HEK293 (cell line): ENCODE data around the gene PES1.
A peak's percentile ranks its signal among the peaks of the same experiment; 100 is the strongest.

Experiments used
- CTCF ChIA-PET: fragments of 350-600 bp; formaldehyde crosslinking; extraction: SDS; loops from one replicate; lab custom pipeline; 2021; ENCODE audit warnings: antibody characterized with exemption; lab: Yijun Ruan, JAX
- POLR2A ChIA-PET: fragments of 300-600 bp; formaldehyde crosslinking; extraction: SDS; loops from one replicate; lab custom pipeline; 2020; ENCODE audit warnings: antibody characterized with exemption, inconsistent platforms; lab: Yijun Ruan, JAX
- H3K27ac ChIP-seq: fragments of 200-500 bp; sonication (Bioruptor generic); 2 replicates; pipeline ENCODE4 v1.5.1; 2014; ENCODE audit warnings: low read depth, low read length, control low read depth, inconsistent platforms; ENCODE audit errors: extremely low read depth
- H3K36me3 ChIP-seq, 2 experiments: fragments of 200-500 bp in 1 of 2; sonication (Bioruptor generic) in 1 of 2; 1 replicate in 1 of 2; 2 replicates in 1 of 2; pipeline ENCODE4 v1.5.1; 2014 to 2017; ENCODE audit warnings: inconsistent platforms in 2 of 2, low read length in 2 of 2; ENCODE audit not compliant: control insufficient read depth in 2 of 2, insufficient read depth in 1 of 2
- H3K4me1 ChIP-seq: fragments of 200-500 bp; sonication (Bioruptor generic); 2 replicates; pipeline ENCODE4 v1.5.1; 2014; ENCODE audit warnings: mild to moderate bottlenecking, low read length, inconsistent platforms; ENCODE audit not compliant: control insufficient read depth, insufficient read depth
- H3K4me3 ChIP-seq: 2 replicates; pipeline ENCODE4 v1.5.1; 2011; ENCODE audit warnings: low read depth, mild to moderate bottlenecking, control low read depth, low read length, moderate library complexity
- H3K9me3 ChIP-seq: fragments of 200-500 bp; sonication (Bioruptor generic); 2 replicates; pipeline ENCODE4 v1.5.1; 2014; ENCODE audit warnings: low read depth, low read length, inconsistent platforms; ENCODE audit not compliant: control insufficient read depth, insufficient read depth
- ATF2 ChIP-seq: fragments of 450-650 bp; formaldehyde crosslinking; IDR thresholded peaks from 2 replicates; pipeline ENCODE4 v1.5.1; 2016; ENCODE audit warnings: missing biosample characterization, missing genetic modification characterization, low read depth
- FEZF1 ChIP-seq: fragments of 450-650 bp; formaldehyde crosslinking; IDR thresholded peaks from 2 replicates; pipeline ENCODE4 v1.5.1; 2016; ENCODE audit warnings: missing biosample characterization, missing genetic modification characterization
- GFI1B ChIP-seq: fragments of 450-650 bp; formaldehyde crosslinking; IDR thresholded peaks from 2 replicates; pipeline ENCODE4 v1.5.1; 2016; ENCODE audit warnings: missing biosample characterization, missing genetic modification characterization
- KLF1 ChIP-seq: fragments of 450-650 bp; formaldehyde crosslinking; IDR thresholded peaks from 2 replicates; pipeline ENCODE4 v1.5.1; 2016; ENCODE audit warnings: missing biosample characterization, missing genetic modification characterization
- REST ChIP-seq: fragments of 450-650 bp; formaldehyde crosslinking; IDR thresholded peaks from 2 replicates; pipeline ENCODE4 v1.5.1; 2016; ENCODE audit warnings: missing biosample characterization, missing genetic modification characterization
- SETDB1 ChIP-seq: IDR thresholded peaks from one replicate; pipeline ENCODE4 v1.6.1; 2017; ENCODE audit warnings: mild to moderate bottlenecking, low read length, moderate library complexity, mixed read lengths; ENCODE audit not compliant: insufficient read length
- ZBTB44 ChIP-seq: fragments of 450-650 bp; IDR thresholded peaks from 2 replicates; pipeline ENCODE4 v1.5.1; 2018; ENCODE audit warnings: missing biosample characterization, mild to moderate bottlenecking, missing genetic modification characterization
- ZNF121 ChIP-seq: fragments of 450-650 bp; formaldehyde crosslinking; IDR thresholded peaks from 2 replicates; pipeline ENCODE4 v1.5.1; 2016; ENCODE audit warnings: missing biosample characterization, missing genetic modification characterization
- ZNF280D ChIP-seq: fragments of 450-650 bp; formaldehyde crosslinking; IDR thresholded peaks from 2 replicates; pipeline ENCODE4 v1.5.1; 2016; ENCODE audit warnings: missing biosample characterization, missing genetic modification characterization
- ZNF394 ChIP-seq: fragments of 450-650 bp; formaldehyde crosslinking; IDR thresholded peaks from 2 replicates; pipeline ENCODE4 v1.5.1; 2016; ENCODE audit warnings: missing biosample characterization, missing genetic modification characterization, mild to moderate bottlenecking, moderate library complexity, borderline replicate concordance
- ZNF404 ChIP-seq: fragments of 450-650 bp; formaldehyde crosslinking; IDR thresholded peaks from 2 replicates; pipeline ENCODE4 v1.5.1; 2017; ENCODE audit warnings: missing biosample characterization, missing genetic modification characterization
- ZNF433 ChIP-seq: fragments of 450-650 bp; formaldehyde crosslinking; IDR thresholded peaks from 2 replicates; pipeline ENCODE4 v1.5.1; 2016; ENCODE audit warnings: missing biosample characterization, missing genetic modification characterization, low read depth
- ZNF488 ChIP-seq: fragments of 450-650 bp; formaldehyde crosslinking; IDR thresholded peaks from 2 replicates; pipeline ENCODE4 v1.5.1; 2016; ENCODE audit warnings: missing biosample characterization, missing genetic modification characterization
- ZNF510 ChIP-seq: fragments of 450-650 bp; formaldehyde crosslinking; IDR thresholded peaks from 2 replicates; pipeline ENCODE4 v1.5.1; 2018; ENCODE audit warnings: mild to moderate bottlenecking, missing genetic modification characterization, missing biosample characterization; ENCODE audit not compliant: insufficient replicate concordance
- ZNF623 ChIP-seq: fragments of 450-650 bp; formaldehyde crosslinking; IDR thresholded peaks from 2 replicates; pipeline ENCODE4 v1.5.1; 2016; ENCODE audit warnings: missing biosample characterization, missing genetic modification characterization
- ZNF654 ChIP-seq: fragments of 450-650 bp; formaldehyde crosslinking; IDR thresholded peaks from 2 replicates; pipeline ENCODE4 v1.5.1; 2016; ENCODE audit warnings: low read depth, missing biosample characterization, missing genetic modification characterization
- ZNF768 ChIP-seq: fragments of 450-650 bp; formaldehyde crosslinking; IDR thresholded peaks from 2 replicates; pipeline ENCODE4 v1.5.1; 2018; ENCODE audit warnings: missing biosample characterization, mild to moderate bottlenecking, missing genetic modification characterization
- ZNF792 ChIP-seq: fragments of 450-650 bp; formaldehyde crosslinking; IDR thresholded peaks from 2 replicates; pipeline ENCODE4 v1.5.1; 2016; ENCODE audit warnings: missing biosample characterization, missing genetic modification characterization

PES1 gene

GRCh38 chr22:30572210-30572609 is 19.5 kb downstream of the PES1 start:
- Histone ChIP-seq H3K27ac (no peak overlapping the region), H3K36me3 (peaks cover 0 to 24% of the 10 kb centered on the region in 2 experiments; a peak in 2 of 3 replicates), H3K9me3 (no peaks in the 10 kb centered on the region), H3K4me3 (no peak overlapping the region), H3K4me1 (no peaks in the 10 kb centered on the region; the same call in 1 of the 2 replicates)
- TF ChIP-seq ZNF792 (tag by site-specific recombination), result no peak
- peak; percentile 62; the same call in 1 of the 2 replicates for TF ChIP-seq ZNF768 (tag by site-specific recombination)
- TF ChIP-seq ZBTB44 (tag by site-specific recombination), result no peak
- POLR2A ChIA-PET, result interaction anchor here (1.4 kb wide), 1 partner anchor 11 kb away, joined by 3 read pairs; no protein-coding TSS in a partner anchor
- CTCF ChIA-PET, result interaction anchor here (0.9 to 1.7 kb wide), 2 partner anchors 63 to 139 kb away, joined by 3 to 5 read pairs; partner anchors contain the start of gene SLC35E4

GRCh38 chr22:30569674-30570202 is 22.0 kb downstream of the PES1 start:
- ChIA-PET POLR2A (interaction anchor here (0.7 kb wide), 1 partner anchor 11 kb away, joined by 3 read pairs; no protein-coding TSS in a partner anchor), CTCF (interaction anchor here (1.1 kb wide), 1 partner anchor 162 kb away, joined by 3 read pairs; no protein-coding TSS in a partner anchor)
- Histone ChIP-seq H3K36me3 (no peaks in the 10 kb centered on the region), H3K27ac (no peak overlapping the region), H3K9me3 (no peaks in the 10 kb centered on the region), H3K4me3 (no peak overlapping the region), H3K4me1 (no peaks in the 10 kb centered on the region; the same call in 1 of the 2 replicates)
- no peak for TF ChIP-seq ZNF394
- TF ChIP-seq ZNF121 (tag by site-specific recombination), result peak; percentile 91
- TF ChIP-seq REST, result no peak
- no peak for TF ChIP-seq ZNF488 (tag by site-specific recombination)
- TF ChIP-seq SETDB1, result no peak

- ChIA-PET POLR2A (no interaction called here), CTCF (interaction anchor here (0.6 to 1.2 kb wide), 2 partner anchors 73 to 177 kb away, joined by 3 read pairs; no protein-coding TSS in a partner anchor)
- Histone ChIP-seq H3K36me3 (no peaks in the 10 kb centered on the region), H3K4me1 (no peaks in the 10 kb centered on the region), H3K27ac (no peak overlapping the region), H3K9me3 (no peaks in the 10 kb centered on the region), H3K4me3 (no peak overlapping the region)
- TF ChIP-seq ZNF654 (no peak), GFI1B (tag by site-specific recombination) (no peak), ZNF280D (tag by site-specific recombination) (no peak), ZNF404 (tag by site-specific recombination) (no peak), FEZF1 (tag by site-specific recombination) (no peak), ZNF510 (tag by site-specific recombination) (no peak), ZNF433 (no peak), ATF2 (no peak), KLF1 (tag by site-specific recombination) (0 out of 2 replicates have a peak, but pooled peaks have one; percentile 12), ZNF623 (tag by site-specific recombination) (peak; percentile 39; the same call in 1 of the 2 replicates)
Observed at GRCh38 chr22:30568137-30568805, 23.4 kb downstream of the PES1 start.
